Common myeloid progenitor, CD34-positive (primary cell): Measurements from ENCODE around the gene C5orf24.
A peak's percentile ranks its signal among the peaks of the same experiment; 100 is the strongest.

ENCODE experiments used
- CTCF ChIA-PET: fragments of 350-600 bp; sonication (Branson Sonifier 250); formaldehyde crosslinking; loops from one replicate; lab custom pipeline; 2021; ENCODE audit warnings: antibody characterized with exemption; lab: Charles Lee
- POLR2A ChIA-PET: fragments of 350-600 bp; sonication (Branson Sonifier 250); formaldehyde crosslinking; loops from one replicate; lab custom pipeline; 2021; ENCODE audit warnings: antibody characterized with exemption; lab: Charles Lee
- DNase-seq, 3 donors: peaks; one replicate each; pipeline versions ENCODE4 v3.0.0 to v3.0.0-alpha.2; 2013
- H3K27ac ChIP-seq, 2 experiments: 1 replicate in 1 of 2; 2 replicates in 1 of 2; pipeline ENCODE4 v1.7.0; 2013; ENCODE audit warnings: inconsistent platforms in 2 of 2, low read length in 2 of 2, mild to moderate bottlenecking in 2 of 2, low read depth in 1 of 2, moderate library complexity in 1 of 2; ENCODE audit not compliant: severe bottlenecking in 2 of 2, insufficient read depth in 1 of 2, poor library complexity in 1 of 2
- H3K27me3 ChIP-seq, 5 experiments: replicated peaks in 2 of 5; 1 replicate in 3 of 5; 2 replicates in 2 of 5; pipeline versions ENCODE4 v1.6.1 to v1.7.0; 2013; ENCODE audit warnings: low read length in 4 of 5, mild to moderate bottlenecking in 2 of 5, moderate library complexity in 2 of 5, inconsistent platforms in 1 of 5; ENCODE audit not compliant: insufficient read depth in 5 of 5, control insufficient read depth in 4 of 5
- H3K36me3 ChIP-seq, 4 experiments: 1 replicate in 2 of 4; 2 replicates in 2 of 4; pipeline versions ENCODE4 v1.6.1 to v1.7.0; 2013; ENCODE audit warnings: low read length in 3 of 4, control low read depth in 1 of 4, mild to moderate bottlenecking in 1 of 4; ENCODE audit not compliant: control insufficient read depth in 4 of 4, insufficient read depth in 4 of 4
- H3K4me1 ChIP-seq, 4 experiments: 1 replicate in 3 of 4; 2 replicates in 1 of 4; pipeline versions ENCODE4 v1.6.1 to v1.7.1; 2013; ENCODE audit warnings: low read length in 3 of 4, mild to moderate bottlenecking in 3 of 4, control low read depth in 1 of 4, inconsistent platforms in 1 of 4, moderate library complexity in 1 of 4; ENCODE audit not compliant: control insufficient read depth in 4 of 4, insufficient read depth in 4 of 4; ENCODE audit errors: control extremely low read depth in 1 of 4
- H3K4me3 ChIP-seq, 7 experiments: 1 replicate in 4 of 7; 2 replicates in 3 of 7; pipeline versions ENCODE4 v1.5.1 to v1.7.0; 2013; ENCODE audit warnings: mild to moderate bottlenecking in 7 of 7, low read length in 6 of 7, moderate library complexity in 6 of 7, inconsistent platforms in 2 of 7, low read depth in 2 of 7, control low read depth in 1 of 7; ENCODE audit not compliant: insufficient read depth in 4 of 7, control insufficient read depth in 1 of 7; ENCODE audit errors: extremely low read depth in 1 of 7
- H3K9me3 ChIP-seq, 5 experiments: 1 replicate in 4 of 5; 2 replicates in 1 of 5; pipeline versions ENCODE4 v1.6.1 to v1.7.1; 2013; ENCODE audit warnings: low read length in 4 of 5, mild to moderate bottlenecking in 2 of 5, inconsistent platforms in 1 of 5, low read depth in 1 of 5, moderate library complexity in 1 of 5; ENCODE audit not compliant: control insufficient read depth in 4 of 5, insufficient read depth in 2 of 5; ENCODE audit errors: control extremely low read depth in 1 of 5
- WGBS: methylation state at CpG from one replicate; pipeline ENCODE4 v1.1.5; 2013; ENCODE audit not compliant: insufficient coverage; 5-methylcytosine and 5-hydroxymethylcytosine counted together

The C5orf24 gene

DNA sequence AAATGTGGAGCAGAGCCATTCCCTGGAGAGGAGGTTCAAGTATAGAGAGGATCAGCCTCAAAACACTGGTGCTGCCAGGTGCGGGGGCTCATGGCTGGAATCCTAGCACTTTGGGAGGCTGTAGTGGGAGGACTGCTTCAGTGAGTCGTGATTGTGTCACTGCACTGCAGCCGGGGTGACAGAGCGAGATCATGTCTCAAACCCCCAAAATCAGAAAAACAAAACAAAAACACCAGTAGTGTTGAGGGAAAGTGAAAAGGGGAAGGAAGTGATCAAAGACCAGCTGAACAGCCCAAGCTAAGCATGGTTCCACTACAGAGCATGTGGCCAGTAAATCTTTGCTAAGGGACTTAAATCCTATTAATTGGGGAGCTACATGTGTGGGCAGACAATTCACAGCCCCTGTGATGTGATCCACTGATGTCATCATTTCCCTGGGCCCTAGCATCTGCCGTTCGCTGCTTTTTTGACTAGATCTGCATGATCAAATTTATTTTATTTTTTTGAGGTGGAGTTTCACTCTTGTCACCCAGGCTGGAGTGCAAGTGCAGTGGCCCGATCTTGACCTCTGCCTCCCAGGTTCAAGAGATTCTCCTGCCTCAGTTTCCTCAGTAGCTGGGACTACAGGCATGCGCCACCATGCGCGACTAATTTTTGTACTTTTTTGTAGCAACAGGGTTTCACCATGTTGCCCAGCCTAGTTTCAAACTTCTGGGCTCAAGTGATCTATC lies 56.5 kb downstream of the C5orf24 start:
- peak; percentile 44 to 88 (median 85) for DNase-seq
- Histone ChIP-seq H3K9me3 (no peaks in the 10 kb centered on the region), H3K4me3 (peak overlapping the region in 3 of 7 experiments; percentile 1 to 25 (median 3)), H3K36me3 (peaks cover 0 to 18% (median 0%) of the 10 kb centered on the region in 4 experiments), H3K27me3 (no peaks in the 10 kb centered on the region), H3K27ac (no peak overlapping the region), H3K4me1 (peaks cover 7 to 24% (median 14%) of the 10 kb centered on the region in 4 experiments)
- WGBS, result 67% methylated on average over 6 of the region's 10 CpGs
- CTCF ChIA-PET, result interaction anchor here (1.2 to 2.3 kb wide), 5 partner anchors 16 to 164 kb away, joined by 3 to 8 read pairs (median 4); partner anchors contain the start of genes CAMLG and TXNDC15
- POLR2A ChIA-PET, result interaction anchor here (1.1 to 1.5 kb wide), 2 partner anchors 25 to 164 kb away, joined by 3 read pairs; partner anchors contain the start of gene CAMLG

DNA sequence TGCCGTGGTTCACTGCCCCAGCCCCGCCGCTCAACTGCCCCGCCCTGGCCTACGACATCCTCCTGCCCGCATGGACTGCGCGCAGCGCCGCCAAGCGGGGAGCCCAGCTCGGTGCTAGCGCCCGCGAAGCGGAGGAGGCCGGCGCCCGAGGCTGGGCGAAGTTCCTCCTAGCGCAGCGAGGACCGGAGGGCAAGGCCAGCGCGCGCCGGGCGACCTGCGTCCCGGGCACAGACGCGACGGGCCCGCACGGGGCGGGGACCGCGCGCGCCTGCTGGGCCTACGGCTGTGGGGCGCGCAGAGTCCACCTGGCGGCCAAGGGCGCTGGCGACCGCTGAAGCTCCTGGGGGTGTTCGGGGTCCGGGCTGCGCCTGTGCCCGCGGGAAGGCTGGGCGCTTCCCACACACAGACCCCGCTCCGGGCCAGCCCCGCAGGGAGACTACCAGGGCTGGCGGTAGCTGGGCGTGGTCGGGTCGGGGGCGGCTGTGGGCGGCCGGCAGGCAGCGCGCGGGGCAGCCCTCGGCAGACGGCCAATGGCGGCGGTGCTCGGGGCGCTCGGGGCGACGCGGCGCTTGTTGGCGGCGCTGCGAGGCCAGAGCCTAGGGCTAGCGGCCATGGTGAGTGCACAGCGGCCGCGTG lies 59.0 kb downstream of the C5orf24 start, which contains the start of gene PCBD2:
PCBD2 (plus strand) TSS at position 522 of the 636 bp plus-strand sequence; CDS start at position 531, 9 bp downstream.
- Histone ChIP-seq H3K4me3 (peak within 1 kb of the TSS; percentile 68 to 97 (median 90)), H3K9me3 (no peaks in the 10 kb centered on the region), H3K27me3 (no peaks in the 10 kb centered on the region), H3K27ac (peak within 1 kb of the TSS; percentile 66 to 93), H3K36me3 (peaks cover 0 to 7% (median under 1%) of the 10 kb centered on the region in 4 experiments), H3K4me1 (peaks cover 7 to 24% (median 14%) of the 10 kb centered on the region in 4 experiments)
- ChIA-PET CTCF (interaction anchor here (0.8 to 2.3 kb wide), 18 partner anchors 8 to 165 kb away, joined by 3 to 10 read pairs (median 4); no protein-coding TSS in a partner anchor), POLR2A (interaction anchor here (1.2 to 1.3 kb wide), 3 partner anchors 31 to 166 kb away, joined by 3 to 8 read pairs (median 5); partner anchors contain the start of genes C5orf24, CAMLG and TXNDC15)
- WGBS, result under 1% methylated on average over 72 of the region's 84 CpGs
- peak; percentile 95 to 97 (median 97) for DNase-seq

DNA sequence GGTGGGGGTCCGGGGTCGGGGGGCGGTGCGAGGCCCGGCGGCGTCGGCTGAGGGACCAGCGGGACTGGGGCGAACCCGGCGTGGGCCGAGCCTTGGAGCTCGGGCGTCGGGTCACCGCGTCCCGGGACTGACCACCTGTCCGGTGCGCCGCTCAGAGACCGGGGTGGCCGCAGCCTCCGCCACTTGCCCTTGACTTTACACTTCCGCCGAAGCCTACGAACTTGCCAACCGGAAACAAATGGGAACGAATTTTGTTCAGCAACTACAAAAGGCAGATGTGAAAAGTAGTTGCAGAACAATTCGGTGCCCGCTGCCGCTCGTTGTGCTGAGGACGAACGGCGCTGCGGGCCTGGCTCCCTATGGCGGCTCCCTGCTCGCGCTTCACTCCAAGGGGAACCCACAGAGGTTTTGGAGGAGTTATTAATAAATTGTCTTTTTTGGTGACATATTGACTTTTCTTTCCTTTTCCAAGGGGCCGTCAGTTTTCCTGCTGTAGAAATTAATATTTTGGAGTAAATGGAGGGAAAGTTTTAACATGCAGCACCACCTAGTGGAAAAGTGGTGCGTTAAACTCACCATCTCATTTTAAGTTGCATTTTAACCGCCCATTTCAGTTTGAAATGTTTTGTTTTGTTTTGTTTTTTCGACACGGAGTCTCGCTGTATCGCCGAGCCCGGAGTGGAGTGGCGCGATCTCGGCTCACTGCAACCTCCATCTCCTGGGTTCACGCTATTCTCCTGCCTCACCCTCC lies 59.7 kb downstream of the C5orf24 start:
- Histone ChIP-seq H3K9me3 (no peaks in the 10 kb centered on the region), H3K27ac (peak overlapping the region; percentile 66 to 93), H3K4me1 (peaks cover 7 to 24% (median 14%) of the 10 kb centered on the region in 4 experiments), H3K36me3 (peaks cover 0 to 12% (median 5%) of the 10 kb centered on the region in 4 experiments), H3K4me3 (peak overlapping the region; percentile 68 to 97 (median 90)), H3K27me3 (no peaks in the 10 kb centered on the region)
- CTCF ChIA-PET, result interaction anchor here (0.9 to 2.5 kb wide), 14 partner anchors 8 to 165 kb away, joined by 3 to 10 read pairs (median 4); no protein-coding TSS in a partner anchor
- WGBS, result 0% methylated on average over 37 of the region's 54 CpGs
- peak; percentile 75 to 85 (median 84) for DNase-seq
- POLR2A ChIA-PET, result interaction anchor here (1.2 to 1.3 kb wide), 2 partner anchors 32 to 60 kb away, joined by 5 to 8 read pairs; partner anchors contain the start of genes C5orf24 and TXNDC15

DNA sequence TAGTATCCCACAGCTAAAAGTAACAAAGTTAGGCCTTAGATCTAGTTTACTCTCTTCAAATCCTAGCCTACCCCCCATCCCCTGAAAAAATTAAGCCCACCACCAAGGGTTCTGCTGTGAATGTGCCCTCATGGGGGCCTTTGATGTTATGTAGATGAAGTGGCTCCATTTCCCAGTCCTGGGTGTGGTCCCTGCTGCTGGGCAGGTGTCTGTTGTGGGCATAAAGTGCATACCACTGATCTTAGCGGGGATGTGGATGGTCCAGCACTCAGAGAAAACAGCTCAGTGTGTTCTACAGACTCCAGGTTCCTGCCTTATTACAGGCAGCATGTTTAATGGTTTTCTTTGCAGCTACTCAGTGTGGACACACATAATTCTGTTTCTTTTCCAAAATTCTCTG lies 61.0 kb downstream of the C5orf24 start:
- no peak for DNase-seq
- Histone ChIP-seq H3K27ac (no peak overlapping the region), H3K36me3 (peaks cover 4 to 25% (median 13%) of the 10 kb centered on the region in 4 experiments), H3K9me3 (no peaks in the 10 kb centered on the region), H3K4me3 (no peak overlapping the region), H3K4me1 (peaks cover 6 to 22% (median 10%) of the 10 kb centered on the region in 4 experiments), H3K27me3 (no peaks in the 10 kb centered on the region)
- POLR2A ChIA-PET, result no interaction called here
- 100% methylated on average over 1 of the region's 1 CpG for WGBS
- CTCF ChIA-PET, result interaction anchor here (1.0 to 2.5 kb wide), 5 partner anchors 10 to 95 kb away, joined by 3 to 5 read pairs (median 3); no protein-coding TSS in a partner anchor
